ENCODE measurements around the gene MGAT5.

MGAT5 gene

GRCh38 chr2:134304394-134305108 lies 50.7 kb downstream of the MGAT5 start:
- DNase-seq: no peak

GRCh38 chr2:134305109-134305491 lies 51.2 kb downstream of the MGAT5 start:
- no peak for DNase-seq

GRCh38 chr2:134306521-134306920 lies 52.6 kb downstream of the MGAT5 start:
- DNase-seq: no peak

- DNase-seq: no peak
These were observed 53.5 kb downstream of the MGAT5 start for GRCh38 chr2:134307334-134307733.

GRCh38 chr2:134308474-134309385 lies 54.9 kb downstream of the MGAT5 start:
- no peak for DNase-seq

GRCh38 chr2:134310107-134311079 lies 56.5 kb downstream of the MGAT5 start:
- DNase-seq: no peak

- no peak for DNase-seq
These were observed 58.6 kb downstream of the MGAT5 start for GRCh38 chr2:134312482-134312881.

- DNase-seq: no peak
These were observed 60.3 kb downstream of the MGAT5 start for GRCh38 chr2:134314202-134314601.

GRCh38 chr2:134314681-134315368 lies 61.0 kb downstream of the MGAT5 start:
- DNase-seq: no peak

GRCh38 chr2:134315471-134315870 lies 61.6 kb downstream of the MGAT5 start:
- DNase-seq: no peak

GRCh38 chr2:134319596-134320254 lies 65.9 kb downstream of the MGAT5 start:
- DNase-seq: no peak

GRCh38 chr2:134320930-134321329 lies 67.1 kb downstream of the MGAT5 start:
- no peak for DNase-seq

GRCh38 chr2:134323777-134324176 lies 69.9 kb downstream of the MGAT5 start:
- DNase-seq: no peak

GRCh38 chr2:134324430-134324829 lies 70.6 kb downstream of the MGAT5 start:
- DNase-seq: no peak

GRCh38 chr2:134324947-134325346 lies 71.1 kb downstream of the MGAT5 start:
- DNase-seq: no peak

- no peak for DNase-seq
These were observed 71.8 kb downstream of the MGAT5 start for GRCh38 chr2:134325696-134326095.

GRCh38 chr2:134327367-134327766 lies 73.5 kb downstream of the MGAT5 start:
- DNase-seq: no peak

- no peak for DNase-seq
These were observed 77.2 kb downstream of the MGAT5 start for GRCh38 chr2:134331081-134331480.

- peak in 4 of 56 donors; percentile 3 to 29 (median 10) for DNase-seq
These were observed 79.8 kb downstream of the MGAT5 start for GRCh38 chr2:134333646-134334189.

Measured in amygdala (tissue), 56 donors.